Forelimb muscle (tissue), 1 donor: Measurements from ENCODE around the gene UGT2B15. TPM values are rescaled to one million over a fixed set of nuclear protein-coding genes. Genes with fewer than 3 reads are reported as not detected.
"Not testable (repeated sequence)": the region's sequence is repeated elsewhere in the genome, so short reads cannot be mapped to it uniquely, and the experiment has no call there.

Experiments used
- DNase-seq: peaks from one replicate; pipeline ENCODE4 v3.0.0-alpha.2; 2013; ENCODE audit warnings: low read depth
- polyA plus RNA-seq: library from polyadenylated mRNA; unstranded; fragments of 120-200 nt; gene quantifications from one replicate; pipeline ENCODE4 v1.2.1, GENCODE V29; 2013; ENCODE audit not compliant: insufficient read length

The UGT2B15 gene
- polyA plus RNA-seq = not detected

DNA sequence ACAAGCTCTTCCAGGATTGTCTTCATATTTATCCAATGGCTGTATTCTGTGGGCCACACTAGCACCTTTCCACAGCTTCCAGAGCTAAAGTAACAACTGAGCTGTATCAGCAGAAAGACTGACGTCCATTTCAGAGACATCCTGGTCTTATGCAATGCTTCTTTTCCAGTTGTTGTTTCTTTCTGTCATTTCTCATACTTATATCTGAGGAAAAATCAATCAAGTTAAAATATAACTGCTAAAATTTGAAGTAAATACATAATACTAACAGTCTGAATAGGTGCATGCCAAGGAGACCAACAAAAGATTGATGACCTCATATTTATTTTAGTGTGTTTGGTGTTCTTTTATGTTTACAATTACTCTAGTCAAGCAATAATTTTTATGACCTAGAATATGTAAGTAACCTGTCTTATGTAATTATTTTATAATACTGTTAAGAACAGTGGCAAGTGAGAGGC is at the start of gene UGT2B15:
Gene UGT2B15, minus strand, starts transcription at position 174 of the 461 bp plus-strand sequence. Its CDS starts 34 bp downstream, at position 140.
- DNase-seq = not testable (repeated sequence)

DNA sequence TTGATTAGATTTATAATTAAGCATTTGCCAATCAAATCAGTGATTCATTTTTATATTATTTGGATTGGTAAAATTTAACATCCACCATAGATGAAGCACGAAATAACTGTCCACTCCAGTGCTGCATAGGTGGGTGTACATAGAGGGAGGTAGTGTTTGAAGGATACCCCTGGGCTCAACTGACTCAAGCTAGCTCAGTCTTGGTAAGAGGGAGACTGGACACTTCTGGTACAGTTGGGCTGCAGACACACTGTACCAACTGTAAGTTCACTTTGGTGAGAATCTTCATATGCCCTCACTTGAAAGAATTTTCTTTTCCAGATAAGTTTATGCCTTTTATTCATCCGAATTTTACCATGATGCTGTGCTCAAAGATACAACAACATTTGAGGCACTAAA is 48.6 kb upstream of the UGT2B15 start:
- DNase-seq = no peak

DNA sequence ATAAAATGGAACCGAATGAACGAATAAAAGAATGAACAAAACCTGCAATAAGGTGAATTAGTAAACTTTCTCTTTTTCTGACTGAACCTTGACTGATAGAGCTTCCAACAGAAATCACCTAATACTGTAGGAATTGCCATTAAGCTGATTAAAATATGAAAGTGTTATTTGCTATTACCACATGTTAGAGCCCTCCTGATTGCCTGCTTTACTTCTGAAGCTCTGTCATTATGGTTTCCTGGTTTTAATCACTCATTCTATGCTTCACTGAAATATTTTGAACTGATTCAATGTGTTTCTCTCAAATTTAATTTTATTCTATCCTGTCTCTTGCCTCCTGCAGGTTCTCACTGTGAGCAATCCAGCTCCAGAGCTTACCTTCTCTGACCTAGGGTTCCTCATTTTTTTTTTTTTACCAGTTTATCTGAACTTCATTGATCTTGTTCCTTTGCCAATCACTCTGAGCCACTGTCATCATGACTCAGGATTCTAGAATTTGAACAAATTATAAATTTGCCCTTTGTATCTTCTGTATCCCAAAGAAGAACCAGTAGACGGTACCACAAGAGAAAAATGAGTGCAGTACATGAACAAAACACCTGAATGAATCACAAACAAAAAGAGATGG is 48.1 kb upstream of the UGT2B15 start:
- DNase-seq = no peak

DNA sequence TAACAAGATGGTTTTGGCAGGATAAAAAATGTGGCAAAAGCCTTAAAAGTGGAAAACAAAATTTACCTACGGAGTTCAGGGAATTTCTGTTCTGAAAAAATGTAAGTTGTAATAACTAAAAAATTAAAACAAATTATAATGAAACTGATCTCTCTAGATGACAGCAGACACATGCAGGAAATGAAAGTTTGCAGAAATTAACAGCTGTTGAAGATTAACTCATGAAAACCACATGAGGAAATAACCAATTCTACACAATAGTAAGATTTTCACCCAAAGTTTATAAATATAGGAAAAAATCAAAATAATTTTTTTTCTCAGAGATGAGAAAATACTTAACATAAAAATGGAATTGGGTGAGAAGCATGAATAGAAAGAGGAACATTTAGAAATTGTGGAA is 47.5 kb upstream of the UGT2B15 start:
- DNase-seq = no peak

DNA sequence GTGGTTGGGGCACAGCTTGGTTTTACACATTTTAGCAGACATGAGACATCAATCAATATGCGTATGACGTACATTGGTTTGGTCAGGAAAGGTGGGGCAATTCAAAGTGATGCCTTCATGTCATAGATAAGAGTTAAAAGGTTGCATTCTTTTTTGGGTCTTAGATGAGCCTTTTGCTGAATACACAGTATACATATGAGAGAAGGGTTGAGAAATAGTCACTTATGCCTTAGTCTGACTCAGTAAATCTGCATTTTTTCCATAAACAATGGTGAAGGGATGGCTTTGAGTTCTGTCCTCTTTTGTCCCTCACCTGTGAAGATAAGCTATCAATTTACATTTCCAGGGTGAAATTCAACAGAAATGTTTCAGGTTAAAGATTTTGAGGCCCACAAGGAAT is 43.9 kb upstream of the UGT2B15 start:
- DNase-seq = no peak

DNA sequence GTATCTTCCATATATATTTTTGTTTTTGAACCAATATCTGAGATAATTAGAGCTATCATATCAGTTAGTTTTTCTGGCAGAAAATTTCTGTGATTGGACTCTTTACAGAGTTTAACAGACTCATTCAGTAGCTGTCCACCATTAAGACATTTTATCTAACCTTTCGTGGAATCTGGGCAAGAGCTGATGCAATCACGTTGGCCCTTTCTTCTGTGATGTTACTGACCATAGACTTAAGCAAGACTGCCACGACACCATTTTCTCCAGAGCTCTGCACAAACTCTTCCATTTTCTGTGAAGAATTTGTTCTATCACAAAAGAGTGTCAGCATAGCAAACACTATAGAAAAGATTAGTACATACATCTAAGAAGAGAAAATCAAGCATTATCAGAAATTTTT is 41.8 kb upstream of the UGT2B15 start:
- no peak for DNase-seq

DNA sequence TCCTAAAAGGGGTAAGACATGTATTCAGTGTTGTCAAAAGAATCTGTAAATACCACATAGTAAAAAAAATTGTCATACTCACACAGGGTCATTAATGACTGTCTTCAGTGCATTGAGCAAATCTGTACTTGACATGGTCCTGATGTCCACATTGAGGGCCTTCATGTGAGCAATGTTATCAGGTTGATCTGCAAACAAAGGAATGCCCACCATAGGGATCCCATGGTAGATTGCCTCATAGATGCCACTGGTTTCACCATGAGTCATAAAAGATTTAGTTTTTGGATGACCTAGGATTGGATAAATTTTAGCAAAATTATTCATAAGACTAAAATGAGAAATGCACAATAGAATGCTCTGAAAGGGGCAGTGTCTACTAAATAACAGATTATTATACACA is 38.1 kb upstream of the UGT2B15 start:
- DNase-seq = no peak

DNA sequence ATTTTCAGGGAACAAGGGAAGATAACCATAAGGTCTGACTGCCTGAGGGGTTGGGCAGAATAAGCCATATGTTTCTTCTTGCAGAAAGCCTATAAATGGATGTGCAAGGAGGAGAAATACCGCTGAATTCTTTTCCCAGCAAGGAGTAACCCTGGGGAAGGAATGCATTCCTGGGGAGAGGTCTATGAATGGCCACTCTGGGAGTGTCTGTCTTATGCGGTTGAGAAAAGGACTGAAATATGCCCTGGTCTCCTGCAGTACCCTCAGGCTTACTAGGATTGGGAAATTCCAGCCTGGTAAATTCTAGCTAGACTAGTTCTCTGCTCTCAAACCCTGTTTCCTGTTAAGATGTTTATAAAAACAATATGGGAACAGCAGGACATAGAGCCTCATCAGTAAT is 32.7 kb upstream of the UGT2B15 start:
- not testable (repeated sequence) for DNase-seq

DNA sequence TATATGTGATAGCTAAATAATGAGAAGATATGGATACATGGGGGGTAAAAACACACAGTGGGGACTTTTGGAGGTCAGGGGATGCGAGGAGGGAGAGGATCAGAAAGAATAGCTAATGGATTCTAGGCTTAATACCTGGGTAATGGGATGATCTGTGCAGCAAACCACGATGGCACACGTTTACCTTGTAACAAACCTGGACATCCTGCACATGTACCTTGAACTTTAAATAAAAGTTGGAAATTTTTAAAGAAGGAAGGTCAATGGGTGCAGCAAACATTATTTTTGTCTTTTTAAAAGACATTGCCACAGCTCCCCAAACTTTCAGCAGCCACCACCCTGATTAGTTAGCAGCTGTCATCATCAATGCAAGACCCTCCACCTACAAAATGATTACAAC is 29.7 kb upstream of the UGT2B15 start:
- DNase-seq = no peak

DNA sequence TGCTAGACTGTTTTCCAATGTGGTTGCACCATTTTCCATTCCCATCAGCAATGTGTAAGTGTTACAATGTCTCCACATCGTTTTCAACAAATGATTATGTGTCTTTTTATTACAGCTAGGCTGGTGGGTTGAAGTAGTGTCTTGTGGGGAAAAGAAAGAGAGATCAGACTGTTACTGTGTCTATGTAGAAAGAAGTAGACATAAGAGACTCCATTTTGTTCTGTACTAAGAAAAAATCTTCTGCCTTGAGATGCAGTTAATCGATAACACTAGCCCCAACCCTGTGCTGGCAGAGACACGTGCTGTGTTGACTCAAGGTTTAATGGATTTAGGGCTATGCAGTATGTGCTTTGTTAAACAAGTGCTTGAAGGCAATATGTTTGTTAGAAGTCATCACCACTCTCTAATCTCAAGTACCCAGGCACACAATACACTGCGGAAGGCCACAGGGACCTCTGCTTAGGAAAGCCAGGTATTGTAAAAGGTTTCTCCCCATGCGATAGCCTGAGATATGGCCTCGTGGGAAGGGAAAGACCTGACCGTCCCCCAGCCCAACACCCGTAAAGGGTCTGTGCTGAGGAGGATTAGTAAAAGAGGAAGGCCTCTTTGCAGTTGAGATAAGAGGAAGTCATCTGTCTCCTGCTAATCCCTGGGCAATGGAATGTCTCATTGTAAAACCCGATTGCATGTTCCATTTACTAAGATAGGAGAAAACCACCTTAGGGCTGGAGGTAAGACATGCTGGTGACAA is 23.0 kb upstream of the UGT2B15 start:
- DNase-seq = no peak

DNA sequence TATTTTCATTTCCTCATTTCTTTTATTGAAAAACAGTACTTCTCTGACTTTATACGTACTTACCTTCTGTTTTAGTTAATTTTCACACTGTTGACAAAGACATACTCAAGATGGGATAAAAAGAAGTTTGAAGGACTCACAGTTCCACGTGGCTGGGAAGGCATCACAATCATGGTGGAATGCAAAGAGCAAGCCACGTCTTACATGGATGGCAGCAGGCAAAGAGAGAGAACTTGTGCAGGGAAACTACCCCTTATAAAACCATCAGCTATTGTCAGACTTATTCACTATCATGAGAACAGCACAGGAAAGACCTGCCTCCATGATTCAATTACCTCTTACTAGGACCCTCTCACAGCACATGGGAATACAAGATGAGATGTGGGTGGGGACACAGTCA is 20.7 kb upstream of the UGT2B15 start:
- no peak for DNase-seq

DNA sequence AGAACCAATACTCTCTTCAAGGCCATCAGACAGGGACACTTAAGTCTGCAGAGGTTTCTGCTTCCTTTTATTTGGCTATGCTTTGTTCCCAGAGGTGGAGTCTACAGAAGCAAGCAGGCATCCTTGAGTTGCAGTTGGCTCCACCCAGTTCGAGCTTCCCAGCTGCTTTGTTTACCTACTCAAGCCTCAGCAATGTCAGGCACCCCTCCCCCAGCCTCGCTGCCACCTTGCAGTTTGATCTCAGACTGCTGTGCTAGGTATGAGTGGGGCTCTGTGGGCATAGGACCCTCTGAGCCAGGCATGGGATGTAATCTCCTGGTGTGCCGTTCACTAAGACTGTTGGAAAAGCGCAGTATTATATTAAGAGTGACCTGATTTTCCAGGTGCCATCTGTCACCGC is 12.6 kb upstream of the UGT2B15 start:
- no peak for DNase-seq

DNA sequence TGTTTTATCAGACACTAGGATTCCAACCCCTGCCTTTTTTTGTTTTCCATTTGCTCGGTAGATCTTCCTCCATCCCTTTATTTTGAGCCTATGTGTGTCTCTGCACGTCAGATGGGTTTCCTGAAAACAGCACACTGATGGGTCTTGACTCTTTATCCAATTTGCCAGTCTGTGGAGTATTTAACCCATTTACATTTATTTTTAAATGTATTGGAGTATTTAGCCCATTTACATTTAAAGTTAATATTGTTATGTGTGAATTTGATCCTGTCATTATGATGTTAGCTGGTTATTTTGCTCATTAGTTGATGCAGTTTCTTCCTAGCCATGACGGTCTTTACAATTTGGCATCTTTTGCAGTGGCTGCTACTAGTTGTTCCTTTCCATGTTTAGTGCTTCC is 10.8 kb upstream of the UGT2B15 start:
- DNase-seq = not testable (repeated sequence)

DNA sequence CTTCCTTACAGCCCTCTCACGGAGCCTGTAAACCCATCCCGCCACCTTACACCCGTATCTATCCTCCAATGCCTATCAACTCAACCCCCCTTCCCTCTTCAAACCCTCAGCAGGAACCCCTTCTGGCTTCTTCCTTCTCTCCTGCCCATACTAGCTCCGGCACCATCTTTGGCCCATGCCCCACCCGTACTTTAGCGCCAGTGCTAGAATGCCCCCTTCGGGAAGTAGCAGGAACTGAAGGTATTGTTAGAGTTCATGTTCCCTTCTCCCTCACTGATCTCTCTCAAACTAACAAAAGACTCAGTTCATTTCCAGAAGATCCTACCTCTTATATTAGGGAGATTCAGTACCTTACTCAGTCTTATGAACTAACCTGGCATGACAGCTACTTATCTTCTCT is 2.7 kb upstream of the UGT2B15 start:
- DNase-seq = no peak

DNA sequence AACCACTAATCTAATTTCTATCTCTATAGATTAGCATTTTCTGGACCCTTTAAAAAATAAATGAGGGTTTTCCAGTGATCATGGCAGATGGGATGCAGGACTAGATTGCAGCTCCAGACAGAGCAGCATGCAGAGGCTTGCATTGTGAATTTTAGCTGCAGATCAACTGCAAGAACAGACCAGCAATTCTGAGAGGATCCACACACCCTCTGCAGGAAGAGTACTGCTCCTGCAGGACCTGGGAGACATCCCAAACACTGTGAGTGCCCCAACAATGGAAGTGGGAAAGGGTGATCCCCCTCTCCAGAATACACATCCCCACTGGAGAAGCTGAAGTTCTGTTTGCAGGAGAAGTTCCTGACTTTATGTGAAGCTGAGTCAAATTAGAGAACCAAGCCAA is 765 bp upstream of the UGT2B15 start:
- not testable (repeated sequence) for DNase-seq

DNA sequence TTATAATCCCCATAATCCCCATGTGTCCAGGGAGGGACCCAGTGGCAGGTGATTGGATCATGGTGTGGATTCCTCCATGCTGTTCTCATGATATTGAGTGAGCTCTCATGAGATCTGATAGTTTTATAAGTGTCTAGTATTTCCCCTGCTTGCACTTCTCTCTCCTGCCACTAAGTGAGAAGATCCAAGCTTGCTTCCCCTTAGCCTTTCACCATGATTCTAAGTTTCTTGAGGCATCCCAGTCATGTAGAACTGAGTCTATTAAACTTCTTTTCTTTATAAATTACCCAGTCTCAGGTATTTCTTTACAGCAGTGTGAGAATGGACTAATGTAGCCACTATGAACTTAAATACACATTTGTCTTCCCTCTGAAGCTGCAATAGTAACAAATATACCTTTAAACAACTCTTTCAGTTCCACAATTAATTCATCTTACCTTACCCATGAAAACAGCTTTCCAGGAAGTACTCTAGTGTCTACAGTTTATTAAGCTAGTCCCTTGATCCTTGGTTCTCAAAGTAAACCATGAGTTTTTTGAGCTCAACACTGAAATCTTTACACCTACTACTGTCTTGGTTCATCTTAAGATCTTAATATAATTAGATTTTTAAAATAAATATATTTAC is 1.8 kb downstream of the UGT2B15 start:
- DNase-seq = not testable (repeated sequence)

DNA sequence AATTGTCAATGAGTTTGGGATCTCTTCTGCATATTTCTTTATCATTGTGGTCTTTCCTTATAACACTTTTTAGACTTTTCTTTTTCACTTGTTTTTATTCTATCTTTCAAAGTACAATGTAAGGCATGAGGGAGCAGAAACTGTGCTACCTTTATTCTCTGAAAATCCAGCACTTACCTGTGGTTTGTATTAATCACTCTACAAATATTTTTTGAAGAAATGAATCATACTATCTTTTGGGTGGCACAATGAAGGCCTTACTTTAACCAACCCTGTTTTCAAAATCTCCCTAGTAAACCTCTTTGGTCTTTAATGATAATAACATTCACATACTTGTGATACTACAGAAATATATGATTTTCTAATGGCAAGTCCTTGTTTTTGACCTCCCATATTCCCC is 2.9 kb downstream of the UGT2B15 start:
- DNase-seq = not testable (repeated sequence)

DNA sequence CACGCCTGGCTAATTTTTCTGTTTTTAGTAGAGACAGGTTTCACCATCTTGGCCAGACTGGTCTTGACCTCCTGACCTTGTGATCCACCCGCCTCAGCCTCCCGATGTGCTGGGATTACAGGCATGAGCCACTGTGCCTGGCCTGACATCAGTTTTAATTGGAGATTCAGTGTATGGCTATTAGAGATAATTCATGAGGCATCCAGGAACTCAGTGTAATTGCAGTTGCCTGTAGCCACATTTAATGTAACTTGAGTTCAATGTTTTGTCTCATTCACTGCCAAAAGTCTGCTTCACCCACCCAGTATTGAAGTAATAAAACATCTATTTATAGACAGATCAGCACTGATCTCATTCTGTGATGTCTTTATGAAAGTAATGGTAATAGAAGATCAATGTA is 5.7 kb downstream of the UGT2B15 start:
- not testable (repeated sequence) for DNase-seq

DNA sequence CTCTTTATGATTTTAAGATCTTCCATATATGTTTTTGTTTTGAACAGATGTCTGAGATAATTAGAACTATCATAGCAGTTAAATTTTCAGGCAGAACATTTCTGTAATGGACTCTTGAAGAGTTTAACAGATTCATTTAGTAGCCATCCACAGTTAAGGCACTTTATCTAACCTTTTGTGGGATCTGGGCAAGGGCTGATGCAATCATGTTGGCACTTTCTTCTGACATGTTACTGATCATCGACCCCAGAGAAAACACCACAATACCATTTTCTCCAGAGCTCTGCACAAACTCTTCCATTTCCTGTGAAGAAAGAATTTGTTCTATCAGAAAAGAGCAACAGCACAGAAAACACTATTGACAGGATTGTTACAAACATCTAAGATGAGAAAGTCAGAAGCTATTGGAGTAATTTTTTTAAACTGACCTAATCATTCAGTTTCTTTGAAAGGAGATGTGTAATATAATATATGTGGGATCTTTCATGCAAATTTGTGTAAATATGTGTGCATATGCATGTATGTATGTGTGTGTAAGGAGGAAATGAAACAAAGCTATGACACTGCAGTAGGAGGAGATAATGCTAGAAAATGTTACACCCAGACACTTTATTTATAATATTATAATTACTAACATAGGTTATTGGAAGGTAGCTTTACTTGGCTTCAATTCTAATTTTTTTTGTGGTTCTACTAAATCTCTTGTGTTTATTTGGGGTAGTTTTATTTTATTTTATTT is 7.4 kb downstream of the UGT2B15 start:
- DNase-seq = not testable (repeated sequence)

DNA sequence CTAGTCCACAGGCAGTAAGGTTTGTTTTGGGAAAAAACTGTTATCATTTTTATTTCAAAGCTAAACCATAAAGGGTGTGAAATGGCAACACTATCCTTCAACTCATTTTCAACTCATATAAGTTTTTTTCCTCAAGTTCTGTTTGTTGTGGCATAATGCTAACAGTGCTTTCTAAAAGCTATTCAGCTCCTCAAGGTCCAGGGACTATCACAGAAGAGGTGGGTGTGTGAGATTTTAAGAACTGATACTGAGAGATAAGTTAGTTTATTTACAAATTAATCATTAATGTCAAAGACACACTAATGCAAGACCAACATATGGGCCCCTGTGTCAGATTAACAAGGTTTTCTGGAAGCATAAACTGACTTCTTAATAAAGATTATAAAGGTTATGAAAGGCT is 11.8 kb downstream of the UGT2B15 start:
- DNase-seq = no peak

DNA sequence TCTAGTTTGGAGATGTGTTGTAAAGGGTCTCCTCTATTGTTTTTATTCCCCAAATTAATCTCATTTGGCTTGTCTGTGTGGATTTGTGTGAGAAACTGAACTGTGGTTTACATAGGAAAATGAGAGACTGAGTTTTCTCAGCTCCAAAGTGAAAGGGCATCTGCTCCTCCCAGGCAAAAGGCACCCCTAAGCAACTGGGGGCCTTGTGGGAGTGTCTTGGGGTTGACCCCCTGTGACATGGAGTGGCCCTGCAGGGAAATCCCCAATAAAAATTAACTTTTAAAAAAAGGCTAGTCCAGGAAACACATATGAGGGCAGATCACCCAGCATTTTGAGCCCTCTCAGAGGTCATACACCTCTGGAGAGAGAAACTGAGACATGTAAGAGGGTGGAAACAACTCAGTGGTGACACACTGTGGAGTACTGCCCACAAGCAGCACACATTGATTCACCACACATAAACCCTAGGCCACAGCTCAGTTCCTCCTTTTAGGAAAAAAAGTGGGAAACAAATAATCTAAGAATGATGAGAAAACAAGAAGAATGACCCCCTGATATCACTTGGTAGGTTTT is 13.3 kb downstream of the UGT2B15 start:
- not testable (repeated sequence) for DNase-seq
